Astrocyte of the spinal cord (primary cell): ENCODE data around the gene SLC7A5.
"Not testable (repeated sequence)": the region's sequence is repeated elsewhere in the genome, so short reads cannot be mapped to it uniquely, and the experiment has no call there.

Experiments used
- DNase-seq: peaks from one replicate; pipeline ENCODE4 v3.0.0; 2011; ENCODE audit warnings: low read depth, low spot score
- H3K4me3 ChIP-seq: 2 replicates; pipeline ENCODE4 v1.5.1; 2011; ENCODE audit warnings: low read depth, mild to moderate bottlenecking, low read length, moderate library complexity
- CTCF ChIP-seq: IDR thresholded peaks from 2 replicates; pipeline ENCODE4 v1.5.1; 2012; ENCODE audit warnings: low read depth, mild to moderate bottlenecking, low read length, inconsistent platforms
- in situ Hi-C: cut with HindIII; loops from 2 replicates; pipeline ENCODE4 v1.10.0; 2017; ENCODE audit warnings: low sequenced_read_pairs

The SLC7A5 gene

GRCh38 chr16:87789437-87790291 is 79.6 kb downstream of the SLC7A5 start:
- peak; percentile 37 for DNase-seq
- in situ Hi-C loops, result no loop called here
- no peak for TF ChIP-seq CTCF
- no peak overlapping the region for H3K4me3 ChIP-seq

DNA sequence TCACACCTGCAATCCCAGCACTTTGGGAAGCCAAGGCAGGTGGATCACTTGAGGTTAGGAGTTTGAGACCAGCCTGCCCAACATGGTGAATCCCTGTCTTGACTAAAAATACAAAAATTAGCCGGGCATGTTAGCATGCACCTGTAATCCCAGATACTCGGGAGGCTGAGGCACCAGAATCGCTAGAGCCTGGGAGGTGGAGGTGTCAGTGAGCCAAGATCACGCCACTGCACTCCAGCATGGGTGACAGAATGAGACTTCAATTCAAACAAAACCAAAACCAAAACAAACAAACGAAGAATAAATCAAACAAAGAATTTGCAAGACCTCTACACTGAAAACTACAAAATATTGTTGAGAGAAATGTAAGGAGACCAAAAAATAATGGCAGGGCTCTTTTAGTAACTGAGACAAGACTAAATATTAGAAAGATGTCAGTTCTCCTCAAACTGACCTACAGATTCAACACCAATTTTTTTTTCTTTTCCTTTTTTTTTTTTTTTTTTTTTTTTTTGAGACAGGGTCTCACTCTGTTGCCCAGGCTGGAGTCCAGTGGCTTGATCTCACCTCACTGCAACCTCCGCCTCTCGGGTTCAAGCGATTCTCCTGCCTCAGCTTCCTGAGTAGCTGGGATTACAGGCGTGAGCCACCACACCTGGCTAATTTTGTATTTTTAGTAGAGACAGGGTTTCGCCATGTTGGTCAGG is 80.4 kb downstream of the SLC7A5 start:
- DNase-seq, in situ Hi-C loops, H3K4me3 ChIP-seq: not testable (repeated sequence)

- DNase-seq, H3K4me3 ChIP-seq, in situ Hi-C loops: not testable (repeated sequence)
These were observed 81.7 kb downstream of the SLC7A5 start for GRCh38 chr16:87787451-87788091.

DNA sequence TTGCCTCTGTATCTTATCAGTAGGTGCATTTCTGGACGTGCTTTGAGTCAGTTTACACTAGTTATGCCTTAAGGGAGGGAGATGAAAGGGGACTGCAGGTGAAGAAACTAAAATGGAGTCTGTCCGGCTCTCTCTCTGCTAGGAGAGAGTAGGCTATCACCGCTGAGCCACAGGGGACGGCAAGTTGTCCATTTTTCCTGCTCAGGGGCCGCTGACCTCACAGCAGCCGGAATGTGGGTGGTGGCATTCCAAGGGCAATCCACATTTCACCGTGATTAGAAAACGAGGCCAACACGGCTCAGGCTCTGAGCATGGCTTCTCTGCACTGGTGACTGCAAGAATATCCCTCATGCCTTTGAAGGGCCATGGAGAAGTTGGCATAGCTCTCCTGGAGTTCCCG is 84.5 kb downstream of the SLC7A5 start:
- in situ Hi-C loops, result no loop called here
- H3K4me3 ChIP-seq, result no peak overlapping the region
- TF ChIP-seq CTCF, result no peak
- no peak for DNase-seq

DNA sequence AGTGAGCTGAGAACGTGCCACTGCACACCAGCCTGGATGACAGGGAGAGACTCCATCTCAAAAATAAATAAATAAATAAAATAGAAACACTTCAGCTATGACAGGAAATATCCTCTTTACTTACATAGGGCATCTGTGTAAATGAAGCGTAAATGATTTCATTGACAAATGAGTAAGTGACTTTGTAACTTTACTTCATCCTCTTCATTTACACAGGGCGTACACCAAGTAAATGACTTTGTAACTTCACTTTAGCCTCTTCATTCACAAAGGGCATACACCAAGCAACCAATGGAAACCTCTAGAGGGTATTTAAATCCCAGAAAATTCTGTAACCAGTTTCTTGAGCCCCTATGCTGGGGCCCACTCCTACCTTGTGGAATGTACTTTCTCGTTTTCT is 87.3 kb downstream of the SLC7A5 start:
- no peak for TF ChIP-seq CTCF
- DNase-seq, result no peak
- no peak overlapping the region for H3K4me3 ChIP-seq
- in situ Hi-C loops, result no loop called here

DNA sequence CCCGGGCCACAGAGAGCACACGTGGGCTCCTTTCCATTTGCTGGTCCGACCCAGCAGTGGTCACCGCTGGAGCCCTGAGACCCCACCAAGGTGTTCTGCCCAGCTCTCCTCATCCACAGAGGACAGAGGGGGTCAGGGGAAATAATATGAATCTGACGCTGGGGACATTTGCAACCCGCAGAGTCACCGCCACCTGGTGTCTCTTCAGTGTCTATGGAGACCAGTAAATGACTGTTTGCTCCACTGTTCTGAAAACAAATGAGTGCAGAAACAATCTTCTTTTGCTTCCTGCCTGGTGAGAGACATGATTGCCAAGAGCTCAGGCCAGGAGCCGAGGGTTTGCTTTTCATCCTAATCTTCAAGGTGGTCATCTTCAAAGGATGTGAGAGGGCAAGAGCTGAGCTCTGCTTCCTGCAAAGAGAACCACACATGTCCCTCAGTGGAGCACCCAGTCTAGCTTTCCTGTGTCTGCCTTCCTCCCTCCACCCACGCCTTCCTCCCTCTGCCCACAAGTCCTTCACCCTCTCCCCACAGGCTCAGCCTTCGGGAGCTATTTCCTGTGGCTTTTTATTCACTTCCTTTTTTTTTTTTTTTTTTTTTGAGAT is 88.8 kb downstream of the SLC7A5 start:
- no peak for DNase-seq
- in situ Hi-C loops, result no loop called here
- H3K4me3 ChIP-seq, result no peak overlapping the region
- no peak for TF ChIP-seq CTCF
